ENCODE measurements around the gene PTGDS.

PTGDS gene

DNA sequence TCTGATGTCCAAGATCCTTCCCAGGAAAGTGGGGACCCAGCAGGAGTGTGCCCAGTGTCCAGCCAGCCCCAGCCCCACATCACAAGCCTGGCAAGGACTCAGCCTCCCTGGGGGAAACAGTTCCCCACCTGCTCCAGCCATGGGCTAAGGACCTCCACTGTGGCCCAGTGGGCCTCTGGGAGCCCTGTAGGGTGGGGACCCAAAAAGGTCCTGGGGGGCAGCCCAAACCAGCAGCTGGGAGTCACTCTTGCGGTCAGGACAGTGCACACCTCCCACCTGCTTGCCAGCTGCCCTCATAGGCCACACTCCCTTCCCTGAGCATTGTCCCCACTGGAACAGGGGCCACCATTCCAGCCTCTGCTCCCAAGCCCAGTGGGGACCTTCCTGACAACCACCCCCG is 49.1 kb downstream of the PTGDS start:
- Histone ChIP-seq H3K9ac (ENCODE audit: low read depth, low read length) (peak overlapping the region; percentile 60; the same call in 1 of the 2 replicates), H3K36me3 (ENCODE audit: insufficient read depth, low read length) (no peaks in the 10 kb centered on the region; the same call in 1 of the 2 replicates), H3K4me2 (ENCODE audit: insufficient read depth, low read length) (peak overlapping the region; percentile 100; the same call in 1 of the 2 replicates), H4K20me1 (ENCODE audit: insufficient read depth, low read length) (peaks cover 8% of the 10 kb centered on the region), H3K27me3 (ENCODE audit: insufficient read depth, low read length, poor library complexity) (no peaks in the 10 kb centered on the region), H3K9me3 (ENCODE audit: insufficient read depth, low read length, severe bottlenecking) (no peaks in the 10 kb centered on the region), H3K4me1 (ENCODE audit: insufficient read depth, low read length) (peaks cover 28% of the 10 kb centered on the region), H3K27ac (ENCODE audit: low read length) (no peak overlapping the region), H3K79me2 (ENCODE audit: insufficient read depth, low read length) (no peaks in the 10 kb centered on the region), H2AFZ (ENCODE audit: low read depth, low read length) (no peak overlapping the region), H3K4me3 (ENCODE audit: low read depth in 1 of 2, low read length in 2 of 2) (0 out of 4 replicates have a peak overlapping the region, but pooled peaks of 1 of the 2 experiments have one; percentile 25)
- DNase-seq (no peak), ATAC-seq (ENCODE audit: insufficient read depth, low read depth) (no peak)
- TF ChIP-seq CTCF (IDR thresholded peaks at IDR 0.05; ENCODE audit: borderline replicate concordance, extremely low read depth, low read length, poor library complexity, severe bottlenecking): no peak
- no peak for TF ChIP-seq EZH2 (IDR thresholded peaks at IDR 0.05; ENCODE audit: borderline replicate concordance, low read depth, low read length, severe bottlenecking)

DNA sequence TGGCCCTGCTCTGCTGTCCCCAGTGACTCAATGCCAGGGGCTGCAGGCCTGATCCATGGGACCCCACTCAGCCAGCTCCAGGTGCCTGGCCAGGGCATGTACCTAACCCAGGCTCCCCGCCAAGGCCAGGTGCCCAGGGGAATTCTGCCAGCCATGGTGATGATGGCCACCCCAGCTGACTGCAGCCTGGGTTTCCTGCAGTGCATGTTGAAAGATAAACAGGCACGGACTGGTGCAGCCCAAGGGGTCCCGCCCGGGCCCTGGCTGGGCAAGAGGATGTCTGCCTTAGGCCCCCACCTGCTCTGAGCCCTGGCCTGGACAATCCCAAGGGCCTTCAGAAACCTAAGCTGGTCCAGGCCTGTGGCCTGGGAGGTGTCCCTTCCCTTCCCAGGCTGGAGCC is 49.5 kb downstream of the PTGDS start:
- Histone ChIP-seq H2AFZ (ENCODE audit: low read depth, low read length) (no peak overlapping the region), H3K9ac (ENCODE audit: low read depth, low read length) (peak overlapping the region; percentile 60; the same call in 1 of the 2 replicates), H3K4me2 (ENCODE audit: insufficient read depth, low read length) (peak overlapping the region; percentile 100), H3K9me3 (ENCODE audit: insufficient read depth, low read length, severe bottlenecking) (no peaks in the 10 kb centered on the region), H3K4me3 (ENCODE audit: low read depth in 1 of 2, low read length in 2 of 2) (peak overlapping the region in 1 of 2 experiments; percentile 76; a peak in 2 of 4 replicates), H3K4me1 (ENCODE audit: insufficient read depth, low read length) (peaks cover 28% of the 10 kb centered on the region), H3K36me3 (ENCODE audit: insufficient read depth, low read length) (no peaks in the 10 kb centered on the region; the same call in 1 of the 2 replicates), H3K27ac (ENCODE audit: low read length) (no peak overlapping the region), H4K20me1 (ENCODE audit: insufficient read depth, low read length) (peaks cover 8% of the 10 kb centered on the region), H3K79me2 (ENCODE audit: insufficient read depth, low read length) (no peaks in the 10 kb centered on the region), H3K27me3 (ENCODE audit: insufficient read depth, low read length, poor library complexity) (no peaks in the 10 kb centered on the region)
- DNase-seq (no peak), ATAC-seq (ENCODE audit: insufficient read depth, low read depth) (no peak)
- no peak for TF ChIP-seq EZH2 (IDR thresholded peaks at IDR 0.05; ENCODE audit: borderline replicate concordance, low read depth, low read length, severe bottlenecking)
- no peak for TF ChIP-seq CTCF (IDR thresholded peaks at IDR 0.05; ENCODE audit: borderline replicate concordance, extremely low read depth, low read length, poor library complexity, severe bottlenecking)

GRCh38 chr9:137027369-137028262 is 50.3 kb downstream of the PTGDS start, which contains the start of gene ABCA2:
ABCA2 (minus strand) TSS chr9:137028237; CDS start chr9:137028140, 97 bp downstream.
- Histone ChIP-seq H3K36me3 (ENCODE audit: insufficient read depth, low read length) (no peaks in the 10 kb centered on the region), H3K9ac (ENCODE audit: low read depth, low read length) (peak within 1 kb of the TSS; percentile 78), H3K27ac (ENCODE audit: low read length) (peak within 1 kb of the TSS; percentile 56), H3K27me3 (ENCODE audit: insufficient read depth, low read length, poor library complexity) (no peaks in the 10 kb centered on the region), H2AFZ (ENCODE audit: low read depth, low read length) (peak within 1 kb of the TSS; percentile 98), H3K4me1 (ENCODE audit: insufficient read depth, low read length) (peaks cover 28% of the 10 kb centered on the region), H3K4me2 (ENCODE audit: insufficient read depth, low read length) (peak within 1 kb of the TSS; percentile 100), H4K20me1 (ENCODE audit: insufficient read depth, low read length) (peaks cover 8% of the 10 kb centered on the region), H3K9me3 (ENCODE audit: insufficient read depth, low read length, severe bottlenecking) (no peaks in the 10 kb centered on the region), H3K4me3 (ENCODE audit: low read depth in 1 of 2, low read length in 2 of 2) (peak within 1 kb of the TSS; percentile 54 to 76), H3K79me2 (ENCODE audit: insufficient read depth, low read length) (no peaks in the 10 kb centered on the region)
- TF ChIP-seq CTCF (IDR thresholded peaks at IDR 0.05; ENCODE audit: borderline replicate concordance, extremely low read depth, low read length, poor library complexity, severe bottlenecking): no peak
- no peak for TF ChIP-seq EZH2 (IDR thresholded peaks at IDR 0.05; ENCODE audit: borderline replicate concordance, low read depth, low read length, severe bottlenecking)
- ATAC-seq (ENCODE audit: insufficient read depth, low read depth) (no peak; the same call in 2 of the 3 replicates), DNase-seq (no peak)

Measured in DND-41 (cell line).